Heart left ventricle (tissue), 13 donors: Measurements from ENCODE around the gene CASK.

Source experiments
- CTCF ChIP-seq, 12 donors: fragments of 200-600 bp; sonication (generic) in 4 of 12; IDR thresholded peaks; one replicate each; pipeline versions ENCODE4 v1.5.0 to v1.8.0; 2018 to 2022; ENCODE audit warnings: antibody characterized with exemption in 12 of 12, mild to moderate bottlenecking in 5 of 12
- POLR2A ChIP-seq, 2 donors: fragments of 450-650 bp; IDR thresholded peaks; one replicate each; pipeline ENCODE4 v1.6.1; 2017; ENCODE audit warnings: antibody characterized with exemption in 2 of 2, mild to moderate bottlenecking in 2 of 2, moderate library complexity in 2 of 2
- donor health status: ischemic (EF 13 %, LVEDD 7.1; RV severe dilation, severe dysfunction).
- donor health status: DM: no; HTN: yes; CAD: no.
- donor health status: DM: no; HTN: no; CAD: no.
- donor health status: ischemic (EF 25% LVEDD 6.9; RV normal size, moderate dysfunction).
- donor health status: ischemic (EF 25% LVEDD 5.7; RV mildly dilated, moderate dysfunction).
- donor health status: ischemic (EF 35%, LVEDD 5.7; RV mildly dilated, moderate dysfunction).
- donor health status: nonischemic (EF 11% LVEDD 7.7; RV severe dilation, severe dysfunction).
- donor health status: DM: yes; HTN: yes; CAD: no.
- donor health status: PGD.
- donor health status: ischemic (EF 29% LVEDD 5.4; RV normal size, mild dysfunction).
- donor health status: nonischemic (EF 23%, LVEDD 6.1; RV moderate dilation, normal function).

- TF ChIP-seq CTCF (IDR thresholded peaks at IDR 0.05) = no peak
- TF ChIP-seq POLR2A (IDR thresholded peaks at IDR 0.05) = no peak
Measured at GRCh38 chrX:41604177-41604576, 319.2 kb downstream of the CASK start.
